Neuronal stem cell (in vitro differentiated cells): Measurements from ENCODE around the gene MAF.
A peak's percentile ranks its signal among the peaks of the same experiment; 100 is the strongest.

Experiments
- DNase-seq: peaks from one replicate; pipeline ENCODE4 v3.0.0-alpha.2; 2013; ENCODE audit warnings: low spot score
- H2AFZ ChIP-seq: one replicate; pipeline ENCODE4 v1.6.1; 2013; ENCODE audit warnings: mild to moderate bottlenecking, low read length, inconsistent platforms
- H2AK5ac ChIP-seq: 2 replicates; pipeline ENCODE4 v1.6.1; 2013; ENCODE audit warnings: low read depth, mild to moderate bottlenecking, inconsistent platforms, low read length, moderate library complexity, mixed read lengths
- H2BK120ac ChIP-seq: 2 replicates; pipeline ENCODE4 v1.6.1; 2013; ENCODE audit warnings: low read depth, mild to moderate bottlenecking, inconsistent platforms, low read length, moderate library complexity, mixed read lengths
- H2BK12ac ChIP-seq: one replicate; pipeline ENCODE4 v1.6.1; 2013; ENCODE audit warnings: low read length, inconsistent platforms
- H2BK15ac ChIP-seq: 2 replicates; pipeline ENCODE4 v1.6.1; 2013; ENCODE audit warnings: mild to moderate bottlenecking, low read length, inconsistent platforms, mixed read lengths
- H2BK5ac ChIP-seq: one replicate; pipeline ENCODE4 v1.6.1; 2013; ENCODE audit warnings: inconsistent platforms, mild to moderate bottlenecking, low read length, moderate library complexity
- H3K14ac ChIP-seq: one replicate; pipeline ENCODE4 v1.6.1; 2013; ENCODE audit warnings: low read length, inconsistent platforms
- H3K18ac ChIP-seq: 2 replicates; pipeline ENCODE4 v1.6.1; 2013; ENCODE audit warnings: low read length, inconsistent platforms
- H3K23ac ChIP-seq: 2 replicates; pipeline ENCODE4 v1.6.1; 2013; ENCODE audit warnings: low read depth, mild to moderate bottlenecking, mixed read lengths, low read length, inconsistent platforms; ENCODE audit not compliant: poor library complexity
- H3K27ac ChIP-seq: replicated peaks from 3 replicates; pipeline ENCODE4 v1.5.1; 2013; ENCODE audit warnings: low read length, inconsistent platforms
- H3K27me3 ChIP-seq, 3 experiments: 2 replicates each; pipeline ENCODE4 v1.6.1; 2013; ENCODE audit warnings: low read length in 3 of 3, mild to moderate bottlenecking in 2 of 3, inconsistent platforms in 1 of 3, low read depth in 1 of 3, mixed read lengths in 1 of 3, moderate library complexity in 1 of 3; ENCODE audit not compliant: control insufficient read depth in 3 of 3, insufficient read depth in 3 of 3
- H3K36me3 ChIP-seq, 2 donors: replicated peaks in 1 of 2; 2 replicates each; pipeline ENCODE4 v1.6.1; 2013; ENCODE audit warnings: low read length in 2 of 2; ENCODE audit not compliant: control insufficient read depth in 2 of 2, insufficient read depth in 2 of 2
- H3K4ac ChIP-seq: 2 replicates; pipeline ENCODE4 v1.6.1; 2013; ENCODE audit warnings: inconsistent platforms, mild to moderate bottlenecking, low read length, moderate library complexity
- H3K4me1 ChIP-seq, 2 donors: 1 replicate in 1 of 2; 2 replicates in 1 of 2; pipeline ENCODE4 v1.6.1; 2013; ENCODE audit warnings: low read length in 2 of 2, low read depth in 1 of 2; ENCODE audit not compliant: control insufficient read depth in 2 of 2, insufficient read depth in 1 of 2
- H3K4me2 ChIP-seq: one replicate; pipeline ENCODE4 v1.6.1; 2013; ENCODE audit warnings: mild to moderate bottlenecking, low read length, inconsistent platforms; ENCODE audit not compliant: insufficient read depth, poor library complexity, severe bottlenecking
- H3K4me3 ChIP-seq, 2 donors: 2 replicates each; pipeline ENCODE4 v1.5.1; 2013; ENCODE audit warnings: low read length in 2 of 2, mild to moderate bottlenecking in 2 of 2, inconsistent platforms in 1 of 2, moderate library complexity in 1 of 2
- H3K79me1 ChIP-seq: one replicate; pipeline ENCODE4 v1.6.1; 2013; ENCODE audit warnings: low read depth, mild to moderate bottlenecking, inconsistent platforms, low read length, moderate library complexity
- H3K9ac ChIP-seq: one replicate; pipeline ENCODE4 v1.6.1; 2013; ENCODE audit warnings: mild to moderate bottlenecking, low read depth, low read length, inconsistent platforms; ENCODE audit not compliant: poor library complexity
- H3K9me3 ChIP-seq, 2 donors: replicated peaks in 1 of 2; 2 replicates each; pipeline versions ENCODE3 to v1.6.1; 2013; ENCODE audit warnings: low read length in 2 of 2, mild to moderate bottlenecking in 2 of 2, inconsistent platforms in 1 of 2, low read depth in 1 of 2, mixed read lengths in 1 of 2, moderate library complexity in 1 of 2; ENCODE audit not compliant: control insufficient read depth in 2 of 2, insufficient read depth in 1 of 2
- H4K8ac ChIP-seq: one replicate; pipeline ENCODE4 v1.6.1; 2013; ENCODE audit warnings: low read depth, mild to moderate bottlenecking, inconsistent platforms, low read length, moderate library complexity
- H4K91ac ChIP-seq: one replicate; pipeline ENCODE4 v1.6.1; 2013; ENCODE audit warnings: low read length, low read depth, mild to moderate bottlenecking, inconsistent platforms; ENCODE audit not compliant: poor library complexity
- WGBS, 2 donors: extraction: QIAGEN DNeasy Blood & Tissue Kit; methylation state at CpG; one replicate each; pipeline ENCODE4 v1.1.7; 2013; ENCODE audit warnings: missing lambda C conversion rate in 2 of 2, mixed read lengths in 1 of 2; ENCODE audit not compliant: insufficient read length in 2 of 2, insufficient replicate concordance in 1 of 2; ENCODE audit errors: extremely low coverage in 2 of 2; 5-methylcytosine and 5-hydroxymethylcytosine counted together

The MAF gene

DNA sequence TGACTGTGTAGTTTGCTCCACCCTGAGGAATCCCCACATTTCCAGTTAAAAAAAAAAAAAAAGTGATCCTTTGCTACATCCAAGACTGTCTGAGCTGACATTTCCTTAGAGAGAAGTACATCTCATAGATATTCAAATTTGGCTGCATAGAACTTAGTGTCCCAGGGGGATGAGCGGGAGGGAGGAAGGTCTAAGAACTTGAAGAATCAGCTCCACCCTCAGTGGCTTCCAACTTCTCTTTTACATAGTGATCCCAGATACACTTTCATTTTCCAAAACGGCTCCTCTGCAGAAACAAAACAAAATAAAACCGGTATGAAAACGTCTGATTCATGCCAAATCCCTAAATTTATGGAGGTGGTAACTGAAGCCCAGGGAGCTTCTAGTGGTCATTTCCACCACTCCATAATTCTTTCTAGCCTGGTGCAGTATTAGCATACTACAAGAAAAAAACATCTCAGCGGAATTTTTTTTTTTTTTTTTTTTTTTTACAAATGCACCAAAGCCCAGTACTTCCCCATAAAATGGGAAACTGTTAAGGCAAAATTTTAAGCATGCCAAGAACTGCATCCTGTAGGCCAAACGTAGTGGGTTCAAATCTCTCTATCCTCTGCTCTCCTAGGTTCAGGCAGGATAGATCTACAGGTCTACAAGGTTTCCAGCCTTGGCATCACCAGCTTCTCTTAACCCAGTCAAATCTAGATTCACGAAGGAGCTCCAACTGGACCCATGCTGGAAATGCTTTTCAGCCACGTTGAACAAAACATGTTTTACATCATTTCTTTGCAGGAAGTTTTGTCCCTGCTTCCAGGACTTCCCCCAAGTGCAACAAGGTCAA, 29.3 kb downstream of the MAF start:
- H3K23ac ChIP-seq, result no peak overlapping the region
- no peak overlapping the region for H2BK120ac ChIP-seq
- no peak overlapping the region for H3K4me2 ChIP-seq
- no peak overlapping the region for H3K27ac ChIP-seq
- no peaks in the 10 kb centered on the region for H3K36me3 ChIP-seq
- no peak overlapping the region for H3K9ac ChIP-seq
- H2AK5ac ChIP-seq, result no peak overlapping the region
- H3K9me3 ChIP-seq, result no peaks in the 10 kb centered on the region
- H2BK5ac ChIP-seq, result no peak overlapping the region
- WGBS, 2 donors, result no CpG with 5 or more reads among the region's 8 CpGs
- peak overlapping the region; percentile 57 for H2AFZ ChIP-seq
- H3K4me3 ChIP-seq, result no peak overlapping the region
- no peak overlapping the region for H3K14ac ChIP-seq
- H2BK12ac ChIP-seq, result no peak overlapping the region
- H3K79me1 ChIP-seq, result no peaks in the 10 kb centered on the region
- no peak overlapping the region for H2BK15ac ChIP-seq
- no peak for DNase-seq
- H4K8ac ChIP-seq, result no peak overlapping the region
- peaks cover 9 to 17% of the 10 kb centered on the region in 2 donors for H3K4me1 ChIP-seq
- no peaks in the 10 kb centered on the region for H3K27me3 ChIP-seq
- no peak overlapping the region for H3K18ac ChIP-seq
- H3K4ac ChIP-seq, result no peak overlapping the region
- no peak overlapping the region for H4K91ac ChIP-seq

- H3K14ac ChIP-seq, result no peak overlapping the region
- H4K8ac ChIP-seq, result no peak overlapping the region
- H3K4me1 ChIP-seq, result peaks cover 13 to 14% of the 10 kb centered on the region in 2 donors
- H2AK5ac ChIP-seq, result no peak overlapping the region
- H3K9ac ChIP-seq, result no peak overlapping the region
- H2BK5ac ChIP-seq, result no peak overlapping the region
- H3K27ac ChIP-seq, result no peak overlapping the region
- no peak overlapping the region for H3K4me2 ChIP-seq
- no peak overlapping the region for H3K4me3 ChIP-seq
- DNase-seq, result no peak
- no peaks in the 10 kb centered on the region for H3K27me3 ChIP-seq
- WGBS, 2 donors, result no CpG with 5 or more reads among the region's 6 CpGs
- H3K23ac ChIP-seq, result no peak overlapping the region
- no peak overlapping the region for H2BK120ac ChIP-seq
- H4K91ac ChIP-seq, result no peak overlapping the region
- no peaks in the 10 kb centered on the region for H3K79me1 ChIP-seq
- no peak overlapping the region for H2BK15ac ChIP-seq
- no peak overlapping the region for H2BK12ac ChIP-seq
- no peaks in the 10 kb centered on the region for H3K36me3 ChIP-seq
- no peak overlapping the region for H3K18ac ChIP-seq
- no peaks in the 10 kb centered on the region for H3K9me3 ChIP-seq
- H2AFZ ChIP-seq, result peak overlapping the region; percentile 21
- H3K4ac ChIP-seq, result no peak overlapping the region
These were observed 35.8 kb downstream of the MAF start for GRCh38 chr16:79564671-79565107.

DNA sequence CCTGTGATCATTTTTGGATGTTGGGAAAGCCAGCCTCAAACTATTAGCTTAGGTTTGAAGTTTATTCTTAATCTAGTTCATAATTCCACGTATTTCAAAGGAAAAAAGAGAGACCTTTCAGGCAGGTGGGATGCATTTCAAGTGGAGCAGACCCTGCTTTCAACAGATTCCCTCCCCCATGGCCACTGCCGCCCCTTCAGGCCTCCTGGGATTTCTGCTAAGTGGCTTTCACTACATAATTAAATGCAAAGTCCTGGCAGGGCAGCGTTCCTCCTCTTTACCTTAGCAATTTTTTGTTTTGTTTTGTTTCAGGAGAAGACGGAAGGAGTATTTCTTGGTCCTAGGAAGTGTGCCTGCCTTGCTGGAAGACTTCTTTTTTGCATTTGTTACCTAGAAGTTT, 36.6 kb downstream of the MAF start:
- Histone ChIP-seq H3K36me3 (no peaks in the 10 kb centered on the region), H3K27ac (no peak overlapping the region), H3K23ac (no peak overlapping the region), H3K14ac (no peak overlapping the region), H3K4me2 (no peak overlapping the region), H3K9me3 (no peaks in the 10 kb centered on the region), H4K8ac (no peak overlapping the region), H2AK5ac (no peak overlapping the region), H2BK15ac (no peak overlapping the region), H3K4ac (no peak overlapping the region), H2BK120ac (no peak overlapping the region), H3K4me1 (peaks cover 12 to 13% of the 10 kb centered on the region in 2 donors), H3K27me3 (no peaks in the 10 kb centered on the region), H2BK12ac (no peak overlapping the region), H4K91ac (no peak overlapping the region), H3K4me3 (no peak overlapping the region), H3K9ac (no peak overlapping the region), H2BK5ac (no peak overlapping the region), H3K18ac (no peak overlapping the region), H3K79me1 (no peaks in the 10 kb centered on the region), H2AFZ (peak overlapping the region; percentile 21)
- no peak for DNase-seq
- no CpG with 5 or more reads among the region's 4 CpGs for WGBS, 2 donors

- no peak overlapping the region for H4K91ac ChIP-seq
- no peak overlapping the region for H3K9ac ChIP-seq
- H3K9me3 ChIP-seq, result no peaks in the 10 kb centered on the region
- no peak for DNase-seq
- no CpG with 5 or more reads among the region's 5 CpGs for WGBS, 2 donors
- H3K27ac ChIP-seq, result no peak overlapping the region
- no peak overlapping the region for H2AFZ ChIP-seq
- H3K79me1 ChIP-seq, result no peaks in the 10 kb centered on the region
- H2BK120ac ChIP-seq, result no peak overlapping the region
- H3K23ac ChIP-seq, result no peak overlapping the region
- H4K8ac ChIP-seq, result no peak overlapping the region
- H3K36me3 ChIP-seq, result no peaks in the 10 kb centered on the region
- H3K4me1 ChIP-seq, result peaks cover 12 to 13% of the 10 kb centered on the region in 2 donors
- H2BK15ac ChIP-seq, result no peak overlapping the region
- H3K18ac ChIP-seq, result no peak overlapping the region
- no peak overlapping the region for H3K4me3 ChIP-seq
- no peak overlapping the region for H3K4ac ChIP-seq
- no peak overlapping the region for H2AK5ac ChIP-seq
- H2BK12ac ChIP-seq, result no peak overlapping the region
- H3K4me2 ChIP-seq, result no peak overlapping the region
- no peak overlapping the region for H2BK5ac ChIP-seq
- H3K27me3 ChIP-seq, result no peaks in the 10 kb centered on the region
- no peak overlapping the region for H3K14ac ChIP-seq
These were observed 38.2 kb downstream of the MAF start for GRCh38 chr16:79562166-79562823.
